ENCODE data around the gene AP4B1. TPM values are rescaled to one million over a fixed set of nuclear protein-coding genes. Genes with fewer than 3 reads are reported as not detected.

The AP4B1 gene
- total RNA-seq, 1 donor from 2014 or later = 31.6 TPM

DNA sequence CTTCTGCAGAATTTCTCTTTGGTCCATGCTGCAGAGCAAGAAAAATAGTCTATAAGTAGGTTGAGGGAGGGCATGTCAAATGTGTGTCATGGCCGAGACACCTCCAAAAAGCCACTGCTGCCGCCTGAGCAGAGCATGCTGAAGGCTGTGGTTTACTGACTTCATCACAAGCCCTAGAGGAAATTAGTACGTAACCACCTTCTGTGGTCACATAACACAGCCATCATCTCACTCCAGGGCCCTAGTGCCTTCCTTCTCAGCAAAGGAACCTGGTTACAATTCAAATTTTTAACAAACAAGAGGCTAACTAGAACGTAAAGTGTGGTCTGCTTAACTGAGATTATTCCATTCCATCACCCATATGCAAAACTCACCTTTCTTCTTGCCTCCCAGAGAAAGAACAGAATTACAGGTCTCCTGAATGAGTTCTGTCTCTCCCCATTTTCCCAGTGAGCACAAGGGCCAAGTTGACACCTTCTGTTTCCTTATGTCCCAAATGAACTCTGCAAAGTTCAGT, 32.9 kb downstream of the AP4B1 start, which contains the start of gene PTPN22:
PTPN22 (minus strand) TSS at position 116 of the 517 bp plus-strand sequence.
- no peaks in the 10 kb centered on the region for H3K36me3 Mint-ChIP-seq
- H3K27me3 Mint-ChIP-seq (ENCODE audit: low read depth) = no peaks in the 10 kb centered on the region
- no peaks in the 10 kb centered on the region for H3K4me1 Mint-ChIP-seq
- no peak within 1 kb of the TSS for H3K4me3 Mint-ChIP-seq
- no peak within 1 kb of the TSS for H3K27ac Mint-ChIP-seq
- TF ChIP-seq, protein P1, sequence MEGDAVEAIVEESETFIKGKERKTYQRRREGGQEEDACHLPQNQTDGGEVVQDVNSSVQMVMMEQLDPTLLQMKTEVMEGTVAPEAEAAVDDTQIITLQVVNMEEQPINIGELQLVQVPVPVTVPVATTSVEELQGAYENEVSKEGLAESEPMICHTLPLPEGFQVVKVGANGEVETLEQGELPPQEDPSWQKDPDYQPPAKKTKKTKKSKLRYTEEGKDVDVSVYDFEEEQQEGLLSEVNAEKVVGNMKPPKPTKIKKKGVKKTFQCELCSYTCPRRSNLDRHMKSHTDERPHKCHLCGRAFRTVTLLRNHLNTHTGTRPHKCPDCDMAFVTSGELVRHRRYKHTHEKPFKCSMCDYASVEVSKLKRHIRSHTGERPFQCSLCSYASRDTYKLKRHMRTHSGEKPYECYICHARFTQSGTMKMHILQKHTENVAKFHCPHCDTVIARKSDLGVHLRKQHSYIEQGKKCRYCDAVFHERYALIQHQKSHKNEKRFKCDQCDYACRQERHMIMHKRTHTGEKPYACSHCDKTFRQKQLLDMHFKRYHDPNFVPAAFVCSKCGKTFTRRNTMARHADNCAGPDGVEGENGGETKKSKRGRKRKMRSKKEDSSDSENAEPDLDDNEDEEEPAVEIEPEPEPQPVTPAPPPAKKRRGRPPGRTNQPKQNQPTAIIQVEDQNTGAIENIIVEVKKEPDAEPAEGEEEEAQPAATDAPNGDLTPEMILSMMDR (IDR thresholded peaks at IDR 0.05; ENCODE audit: unreplicated experiment) = no peak
- no peak for DNase-seq (ENCODE audit: low spot score in 2 of 2, unreplicated experiment in 2 of 2)
- H3K9me3 Mint-ChIP-seq = no peaks in the 10 kb centered on the region

DNA sequence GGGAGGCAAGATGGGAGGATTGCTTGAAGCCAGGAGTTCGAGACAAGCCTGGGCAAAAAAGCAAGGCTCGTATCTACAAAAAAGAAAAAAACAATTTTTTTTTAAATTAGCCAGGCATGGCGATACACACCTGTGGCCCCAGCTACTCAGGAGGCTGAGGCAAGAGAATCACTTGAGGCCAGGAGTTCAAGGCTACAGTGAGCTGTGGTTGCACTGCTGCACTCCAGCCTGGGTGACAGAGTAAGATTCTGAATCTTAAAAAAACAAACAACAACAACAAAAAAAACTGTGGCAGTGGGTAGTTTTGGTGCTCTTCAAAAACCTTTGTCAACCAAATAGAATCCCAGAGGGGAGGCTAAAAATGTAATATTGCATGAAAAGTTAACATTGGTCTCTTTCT, 33.8 kb downstream of the AP4B1 start:
- Mint-ChIP-seq H3K27ac (no peak overlapping the region), H3K27me3 (ENCODE audit: low read depth) (no peaks in the 10 kb centered on the region), H3K9me3 (no peaks in the 10 kb centered on the region), H3K36me3 (no peaks in the 10 kb centered on the region), H3K4me3 (no peak overlapping the region), H3K4me1 (no peaks in the 10 kb centered on the region)
- TF ChIP-seq, protein P1 (IDR thresholded peaks at IDR 0.05; ENCODE audit: unreplicated experiment) = no peak
- no peak for DNase-seq (ENCODE audit: low spot score in 2 of 2, unreplicated experiment in 2 of 2)

DNA sequence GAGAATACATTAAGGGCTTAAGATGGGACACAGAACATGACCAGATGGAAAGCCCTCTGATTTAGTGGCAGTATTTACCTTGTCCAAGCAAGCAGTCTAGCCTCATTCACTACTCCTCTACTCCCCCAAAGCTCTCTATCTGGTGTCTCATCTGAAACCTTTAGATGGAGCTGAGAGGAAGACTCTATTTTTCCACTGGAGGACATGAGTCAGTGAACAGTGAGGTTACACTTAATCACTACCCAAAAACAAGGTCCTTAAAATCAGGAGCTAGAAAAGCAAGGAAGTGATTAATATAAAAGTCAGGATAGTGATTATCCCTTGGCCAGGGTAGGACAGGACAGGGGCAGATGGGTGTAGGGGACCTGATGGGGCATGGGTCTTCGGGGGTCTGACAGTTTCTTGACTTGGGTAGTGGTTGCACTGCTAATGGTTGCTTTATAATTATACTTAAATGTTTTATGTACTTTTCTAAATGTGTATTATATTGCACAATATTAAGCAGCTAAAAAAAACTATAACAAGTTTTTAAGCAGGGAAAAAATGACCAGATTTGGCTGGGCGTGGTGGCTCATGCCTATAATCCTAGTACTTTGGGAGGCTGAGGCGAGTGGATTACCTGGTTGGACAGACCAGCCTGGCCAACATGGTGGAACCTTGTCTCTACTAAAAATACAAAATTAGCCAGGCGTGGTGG, 36.1 kb downstream of the AP4B1 start:
- no peaks in the 10 kb centered on the region for H3K36me3 Mint-ChIP-seq
- H3K4me1 Mint-ChIP-seq = no peaks in the 10 kb centered on the region
- no peak overlapping the region for H3K27ac Mint-ChIP-seq
- no peaks in the 10 kb centered on the region for H3K9me3 Mint-ChIP-seq
- no peaks in the 10 kb centered on the region for H3K27me3 Mint-ChIP-seq (ENCODE audit: low read depth)
- H3K4me3 Mint-ChIP-seq = no peak overlapping the region
- DNase-seq (ENCODE audit: low spot score in 2 of 2, unreplicated experiment in 2 of 2) = no peak
- TF ChIP-seq, protein P1 (IDR thresholded peaks at IDR 0.05; ENCODE audit: unreplicated experiment) = no peak

DNA sequence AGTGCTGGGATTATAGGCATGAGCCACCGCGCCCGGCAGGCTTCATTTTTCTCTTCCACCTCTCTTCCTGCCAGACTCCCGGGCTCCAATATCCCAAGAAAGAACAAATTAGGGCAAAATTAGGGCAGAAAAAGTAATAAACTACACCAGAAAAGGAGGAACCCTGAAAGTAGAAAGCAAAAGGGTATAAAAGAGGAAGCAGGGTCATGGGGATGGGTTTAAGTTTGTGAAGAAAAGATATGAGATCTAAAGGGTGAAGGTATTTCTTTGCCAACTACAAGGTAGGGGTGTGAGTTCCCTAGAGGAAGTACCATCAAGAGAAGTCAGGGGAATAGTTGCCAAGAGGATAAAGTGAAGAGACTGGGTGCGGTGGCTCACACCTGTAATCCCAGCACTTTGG, 43.0 kb downstream of the AP4B1 start:
- Mint-ChIP-seq H3K4me3 (no peak overlapping the region), H3K27ac (no peak overlapping the region), H3K27me3 (ENCODE audit: low read depth) (no peaks in the 10 kb centered on the region), H3K36me3 (no peaks in the 10 kb centered on the region), H3K9me3 (no peaks in the 10 kb centered on the region), H3K4me1 (peaks cover 2% of the 10 kb centered on the region)
- DNase-seq (ENCODE audit: low spot score in 2 of 2, unreplicated experiment in 2 of 2) = no peak
- TF ChIP-seq, protein P1 (IDR thresholded peaks at IDR 0.05; ENCODE audit: unreplicated experiment) = no peak

DNA sequence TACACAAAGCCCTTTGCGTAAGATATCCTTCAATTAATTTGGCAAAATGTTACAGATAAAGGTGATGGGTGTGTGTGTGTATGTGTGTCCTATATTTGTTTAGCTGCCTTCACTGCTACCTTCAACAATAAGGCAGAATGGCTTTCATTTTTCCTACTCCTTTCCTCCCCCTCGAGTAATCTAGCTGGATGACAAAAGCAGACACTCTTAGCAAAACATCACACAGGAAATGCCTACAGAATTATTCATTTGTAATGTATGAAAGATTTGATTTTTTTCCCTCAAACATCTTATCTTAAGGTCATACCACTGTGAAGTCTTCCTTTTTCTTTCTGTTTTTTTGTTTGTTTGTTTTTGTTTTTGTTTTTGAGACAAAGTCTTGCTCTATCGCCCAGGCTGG, 43.7 kb downstream of the AP4B1 start:
- H3K36me3 Mint-ChIP-seq = no peaks in the 10 kb centered on the region
- peaks cover 2% of the 10 kb centered on the region for H3K4me1 Mint-ChIP-seq
- no peak for DNase-seq (ENCODE audit: low spot score in 2 of 2, unreplicated experiment in 2 of 2)
- no peaks in the 10 kb centered on the region for H3K27me3 Mint-ChIP-seq (ENCODE audit: low read depth)
- no peak overlapping the region for H3K27ac Mint-ChIP-seq
- no peaks in the 10 kb centered on the region for H3K9me3 Mint-ChIP-seq
- TF ChIP-seq, protein P1 (IDR thresholded peaks at IDR 0.05; ENCODE audit: unreplicated experiment) = no peak
- H3K4me3 Mint-ChIP-seq = no peak overlapping the region
